ENCODE results near the gene SLC22A5. TPM values are rescaled to one million over a fixed set of nuclear protein-coding genes. Genes with fewer than 3 reads are reported as not detected.

The SLC22A5 gene
- total RNA-seq, 1 donor = 2.2 TPM

GRCh38 chr5:132354381-132355139, 14.9 kb upstream of the SLC22A5 start:
- Histone ChIP-seq H3K9me3 (ENCODE audit: low read depth, low read length) (no peaks in the 10 kb centered on the region), H3K4me1 (ENCODE audit: insufficient read depth, low read length) (peaks cover 34% of the 10 kb centered on the region), H3K4me3 (ENCODE audit: low read length) (no peak overlapping the region), H3K27me3 (ENCODE audit: insufficient read depth, low read length) (no peaks in the 10 kb centered on the region)

- Histone ChIP-seq H3K27me3 (ENCODE audit: insufficient read depth, low read length) (no peaks in the 10 kb centered on the region), H3K4me3 (ENCODE audit: low read length) (no peak overlapping the region), H3K9me3 (ENCODE audit: low read depth, low read length) (no peaks in the 10 kb centered on the region), H3K4me1 (ENCODE audit: insufficient read depth, low read length) (peaks cover 34% of the 10 kb centered on the region)
These were observed 14.3 kb upstream of the SLC22A5 start for GRCh38 chr5:132355140-132355765.

- Histone ChIP-seq H3K4me3 (ENCODE audit: low read length) (no peak overlapping the region), H3K9me3 (ENCODE audit: low read depth, low read length) (no peaks in the 10 kb centered on the region), H3K27me3 (ENCODE audit: insufficient read depth, low read length) (no peaks in the 10 kb centered on the region), H3K4me1 (ENCODE audit: insufficient read depth, low read length) (peaks cover 30% of the 10 kb centered on the region)
These were observed 10.7 kb upstream of the SLC22A5 start for GRCh38 chr5:132358775-132359174.

GRCh38 chr5:132362086-132362485, 7.4 kb upstream of the SLC22A5 start:
- Histone ChIP-seq H3K4me3 (ENCODE audit: low read length) (no peak overlapping the region), H3K4me1 (ENCODE audit: insufficient read depth, low read length) (peaks cover 21% of the 10 kb centered on the region), H3K9me3 (ENCODE audit: low read depth, low read length) (no peaks in the 10 kb centered on the region), H3K27me3 (ENCODE audit: insufficient read depth, low read length) (no peaks in the 10 kb centered on the region)

- H3K27me3 ChIP-seq (ENCODE audit: insufficient read depth, low read length) = no peaks in the 10 kb centered on the region
- H3K4me3 ChIP-seq (ENCODE audit: low read length) = no peak overlapping the region
- no peaks in the 10 kb centered on the region for H3K9me3 ChIP-seq (ENCODE audit: low read depth, low read length)
- peaks cover 16% of the 10 kb centered on the region for H3K4me1 ChIP-seq (ENCODE audit: insufficient read depth, low read length)
These were observed 5.9 kb upstream of the SLC22A5 start for GRCh38 chr5:132363431-132364112.

- Histone ChIP-seq H3K4me1 (ENCODE audit: insufficient read depth, low read length) (peaks cover 20% of the 10 kb centered on the region), H3K27me3 (ENCODE audit: insufficient read depth, low read length) (no peaks in the 10 kb centered on the region), H3K4me3 (ENCODE audit: low read length) (no peak overlapping the region), H3K9me3 (ENCODE audit: low read depth, low read length) (no peaks in the 10 kb centered on the region)
These were observed 5.2 kb upstream of the SLC22A5 start for GRCh38 chr5:132364319-132364718.

- no peaks in the 10 kb centered on the region for H3K27me3 ChIP-seq (ENCODE audit: insufficient read depth, low read length)
- H3K4me3 ChIP-seq (ENCODE audit: low read length) = no peak overlapping the region
- no peaks in the 10 kb centered on the region for H3K9me3 ChIP-seq (ENCODE audit: low read depth, low read length)
- peaks cover 25% of the 10 kb centered on the region for H3K4me1 ChIP-seq (ENCODE audit: insufficient read depth, low read length)
These were observed 4.3 kb upstream of the SLC22A5 start for GRCh38 chr5:132365213-132365612.

- H3K27me3 ChIP-seq (ENCODE audit: insufficient read depth, low read length) = no peaks in the 10 kb centered on the region
- no peak overlapping the region for H3K4me3 ChIP-seq (ENCODE audit: low read length)
- peaks cover 51% of the 10 kb centered on the region for H3K4me1 ChIP-seq (ENCODE audit: insufficient read depth, low read length)
- no peaks in the 10 kb centered on the region for H3K9me3 ChIP-seq (ENCODE audit: low read depth, low read length)
These were observed 1.3 kb upstream of the SLC22A5 start for GRCh38 chr5:132368186-132368585.

DNA sequence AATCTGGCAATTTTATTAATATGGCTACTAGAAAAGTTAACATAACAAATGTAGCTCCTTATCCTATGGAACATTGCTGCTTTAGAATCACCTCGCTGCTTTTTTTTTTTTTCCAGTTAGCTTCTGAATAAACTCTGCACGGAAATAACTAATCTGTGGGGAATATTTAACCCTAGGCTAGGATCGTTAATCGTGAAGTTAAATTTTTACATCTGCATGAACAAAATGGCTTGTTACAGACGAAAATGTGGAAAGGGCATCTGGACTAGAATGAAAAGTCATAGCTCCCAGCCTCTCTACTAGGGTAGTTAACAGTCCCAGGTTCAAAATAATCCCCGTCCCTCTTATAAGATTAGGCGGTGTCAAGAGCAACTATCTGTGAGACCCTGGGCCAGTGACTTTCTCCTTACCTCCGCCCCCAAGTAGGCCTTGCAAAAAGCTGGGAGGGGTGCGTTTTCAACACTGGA, 470 bp upstream of the SLC22A5 start:
- peaks cover 49% of the 10 kb centered on the region for H3K4me1 ChIP-seq (ENCODE audit: insufficient read depth, low read length)
- no peaks in the 10 kb centered on the region for H3K9me3 ChIP-seq (ENCODE audit: low read depth, low read length)
- H3K4me3 ChIP-seq (ENCODE audit: low read length) = peak overlapping the region; percentile 55
- H3K27me3 ChIP-seq (ENCODE audit: insufficient read depth, low read length) = no peaks in the 10 kb centered on the region

DNA sequence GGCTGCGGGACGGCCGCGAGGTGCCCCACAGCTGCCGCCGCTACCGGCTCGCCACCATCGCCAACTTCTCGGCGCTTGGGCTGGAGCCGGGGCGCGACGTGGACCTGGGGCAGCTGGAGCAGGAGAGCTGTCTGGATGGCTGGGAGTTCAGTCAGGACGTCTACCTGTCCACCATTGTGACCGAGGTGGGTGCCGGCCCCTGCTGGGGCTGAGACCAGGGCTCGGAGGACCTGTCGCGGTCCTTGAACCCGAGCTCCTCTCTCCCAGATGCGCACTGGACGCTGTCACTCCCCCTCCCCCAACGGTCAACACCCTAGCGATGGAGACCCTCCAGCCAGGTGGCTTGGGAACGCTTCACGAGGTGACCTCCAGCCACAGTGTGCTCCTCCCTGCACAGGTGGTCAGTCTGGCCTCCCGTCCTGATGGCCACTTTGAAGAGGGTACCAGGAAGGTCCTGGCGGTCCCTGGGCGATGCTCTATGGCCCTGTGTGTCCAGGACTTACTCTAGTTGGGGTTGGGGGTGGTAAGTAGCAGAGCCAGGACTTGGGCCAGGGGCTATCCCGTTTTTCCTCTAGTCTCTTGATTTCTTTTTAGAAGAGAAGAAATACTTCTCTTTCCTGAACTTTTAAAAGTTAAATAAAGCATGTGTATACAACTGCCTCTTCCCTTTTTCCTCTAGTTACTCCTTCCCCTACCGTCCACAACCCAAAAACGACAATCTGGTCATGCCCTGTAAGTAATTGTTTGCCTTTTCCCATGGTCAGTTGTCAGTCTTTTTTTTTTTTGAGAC, 866 bp downstream of the SLC22A5 start:
- peaks cover 35% of the 10 kb centered on the region for H3K4me1 ChIP-seq (ENCODE audit: insufficient read depth, low read length)
- no peaks in the 10 kb centered on the region for H3K9me3 ChIP-seq (ENCODE audit: low read depth, low read length)
- peak overlapping the region; percentile 55 for H3K4me3 ChIP-seq (ENCODE audit: low read length)
- H3K27me3 ChIP-seq (ENCODE audit: insufficient read depth, low read length) = no peaks in the 10 kb centered on the region

DNA sequence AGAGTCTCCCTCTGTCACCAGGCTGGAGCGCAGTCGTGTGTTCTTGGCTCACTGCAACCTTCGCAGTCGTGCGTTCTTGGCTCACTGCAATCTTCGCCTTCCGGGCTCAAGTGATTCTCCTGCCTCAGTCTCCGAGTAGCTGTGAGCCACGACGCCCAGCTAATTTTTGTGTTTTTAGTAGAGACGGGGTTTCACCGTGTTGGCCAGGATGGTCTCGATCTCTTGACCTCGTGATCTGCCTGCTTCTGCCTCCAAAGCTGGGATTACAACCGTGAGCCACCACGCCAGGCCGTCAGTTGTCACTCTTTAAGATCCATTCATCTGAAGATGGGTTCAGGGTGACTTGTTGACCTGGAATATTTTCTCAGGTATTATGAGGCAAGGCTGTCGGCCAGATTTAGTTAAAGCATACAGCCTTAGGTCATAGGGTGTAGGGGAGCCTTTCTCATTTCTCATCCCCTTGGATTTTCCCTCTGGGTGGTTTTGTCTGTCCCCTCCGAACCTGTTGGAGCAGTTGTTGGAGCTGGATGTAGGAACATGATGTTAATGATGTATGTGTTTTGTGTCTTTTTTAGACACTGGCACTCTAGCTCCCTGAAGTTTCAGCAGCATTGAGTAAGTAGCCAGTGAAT, 1.6 kb downstream of the SLC22A5 start:
- Histone ChIP-seq H3K4me1 (ENCODE audit: insufficient read depth, low read length) (peaks cover 35% of the 10 kb centered on the region), H3K27me3 (ENCODE audit: insufficient read depth, low read length) (no peaks in the 10 kb centered on the region), H3K9me3 (ENCODE audit: low read depth, low read length) (no peaks in the 10 kb centered on the region), H3K4me3 (ENCODE audit: low read length) (no peak overlapping the region)

DNA sequence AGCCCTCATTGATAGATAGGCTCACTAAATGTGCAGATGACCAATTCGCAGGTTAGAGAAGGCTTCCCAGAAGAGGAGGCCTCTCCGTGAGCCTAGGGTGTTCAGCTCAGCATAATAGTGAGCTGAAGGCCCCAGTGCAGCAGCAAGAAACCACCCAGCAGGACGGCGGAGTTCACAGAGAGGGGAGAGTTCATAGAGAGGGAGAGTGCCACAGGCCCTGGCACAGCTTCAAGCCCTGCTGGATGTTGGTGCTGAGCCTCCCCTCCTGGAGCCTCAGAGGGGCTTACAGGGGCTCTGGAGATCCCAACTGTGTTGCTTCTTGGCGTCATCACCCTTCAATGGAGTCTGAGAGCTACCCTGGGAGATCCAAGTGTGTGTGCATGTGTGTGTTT, 2.1 kb downstream of the SLC22A5 start:
- H3K4me3 ChIP-seq (ENCODE audit: low read length) = no peak overlapping the region
- peaks cover 35% of the 10 kb centered on the region for H3K4me1 ChIP-seq (ENCODE audit: insufficient read depth, low read length)
- no peaks in the 10 kb centered on the region for H3K27me3 ChIP-seq (ENCODE audit: insufficient read depth, low read length)
- no peaks in the 10 kb centered on the region for H3K9me3 ChIP-seq (ENCODE audit: low read depth, low read length)

DNA sequence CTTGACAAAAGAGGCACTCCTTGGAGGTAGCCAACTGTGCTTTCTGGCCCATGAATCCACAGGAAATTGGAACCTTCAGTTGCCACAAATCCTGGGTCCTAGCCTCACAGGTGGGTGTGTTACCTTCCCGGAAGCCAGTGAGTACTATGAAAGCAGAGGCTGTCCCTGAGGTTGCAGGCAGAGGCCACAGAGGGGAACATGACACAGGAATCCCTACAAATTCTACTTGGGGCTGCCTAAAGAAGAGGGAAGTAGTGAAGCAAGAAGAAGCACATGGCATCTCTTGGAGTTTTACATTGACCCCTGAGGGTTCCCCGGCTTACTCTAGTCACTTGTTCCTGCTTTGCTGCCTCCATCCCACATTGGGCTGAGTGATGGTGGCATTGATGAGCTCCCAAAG, 2.6 kb downstream of the SLC22A5 start:
- Histone ChIP-seq H3K27me3 (ENCODE audit: insufficient read depth, low read length) (no peaks in the 10 kb centered on the region), H3K4me1 (ENCODE audit: insufficient read depth, low read length) (peaks cover 35% of the 10 kb centered on the region), H3K9me3 (ENCODE audit: low read depth, low read length) (no peaks in the 10 kb centered on the region), H3K4me3 (ENCODE audit: low read length) (no peak overlapping the region)

- no peak overlapping the region for H3K4me3 ChIP-seq (ENCODE audit: low read length)
- no peaks in the 10 kb centered on the region for H3K27me3 ChIP-seq (ENCODE audit: insufficient read depth, low read length)
- H3K9me3 ChIP-seq (ENCODE audit: low read depth, low read length) = no peaks in the 10 kb centered on the region
- peaks cover 35% of the 10 kb centered on the region for H3K4me1 ChIP-seq (ENCODE audit: insufficient read depth, low read length)
These were observed 3.0 kb downstream of the SLC22A5 start for GRCh38 chr5:132372542-132372941.
